Peyer's patch (tissue), 4 donors: ENCODE results near the gene MTM1.

Experiments
- CTCF ChIP-seq, 6 experiments: fragments of 450-650 bp in 4 of 6; fragments of 200-600 bp in 2 of 6; sonication (generic) in 1 of 6; IDR thresholded peaks; one replicate each; pipeline ENCODE4 v1.5.1; 2017 to 2019; ENCODE audit warnings: antibody characterized with exemption in 6 of 6, mild to moderate bottlenecking in 3 of 6, moderate library complexity in 1 of 6
- POLR2A ChIP-seq, 2 donors: fragments of 450-650 bp; IDR thresholded peaks; one replicate each; pipeline ENCODE4 v1.5.1; 2017; ENCODE audit warnings: antibody characterized with exemption in 2 of 2, mild to moderate bottlenecking in 2 of 2, moderate library complexity in 2 of 2

DNA sequence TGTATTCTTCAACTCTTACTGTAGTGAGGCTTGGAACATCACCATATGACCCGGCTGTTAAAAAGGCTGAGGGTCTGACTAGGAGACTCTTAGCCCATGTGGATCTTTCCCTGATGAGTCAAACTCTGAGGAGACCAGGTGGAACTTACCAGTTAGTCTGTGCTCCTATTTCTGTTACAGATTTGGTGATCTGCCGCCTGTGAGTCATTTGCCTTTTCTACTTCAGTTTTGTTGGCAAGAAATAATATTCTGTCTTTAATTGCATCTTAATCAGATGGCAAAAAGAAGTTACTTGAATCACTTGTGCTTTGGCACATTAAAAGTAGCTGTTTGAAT is 48.4 kb downstream of the MTM1 start:
- no peak for TF ChIP-seq CTCF (IDR thresholded peaks at IDR 0.05)
- no peak for TF ChIP-seq POLR2A (IDR thresholded peaks at IDR 0.05)
